OCI-LY7 (cell line): ENCODE measurements around the gene GHRHR. TPM values are rescaled to one million over a fixed set of nuclear protein-coding genes. Genes with fewer than 3 reads are reported as not detected.

Source experiments
- BruUV-seq: library from RNA; stranded (reverse); fragments of 400-500 nt; replicated peaks from 2 replicates; lab custom pipeline; 2021; lab: Mats Ljungman, UMichigan
- CTCF ChIA-PET: fragments of 300-600 bp; sonication (Branson Sonifier 250); formaldehyde crosslinking; loops from one replicate; lab custom pipeline; 2022; ENCODE audit warnings: antibody characterized with exemption; ENCODE audit not compliant: unreplicated experiment; lab: Charles Lee
- POLR2A ChIA-PET: fragments of 300-600 bp; sonication (Branson Sonifier 250); formaldehyde crosslinking; loops from one replicate; lab custom pipeline; 2022; ENCODE audit warnings: antibody characterized with exemption; lab: Charles Lee
- DNase-seq: peaks from one replicate; pipeline ENCODE4 v3.0.0-alpha.2; 2015; ENCODE audit warnings: low spot score
- H2AFZ ChIP-seq: fragments of 200-600 bp; sonication (generic), shearing (Covaris generic); 2 replicates; pipeline ENCODE4 v1.6.1; 2014; ENCODE audit warnings: mild to moderate bottlenecking, antibody characterized with exemption, low read length, moderate library complexity
- H3K27ac ChIP-seq: fragments of 200-600 bp; sonication (generic); 2 replicates; pipeline ENCODE4 v1.5.1; 2014; ENCODE audit warnings: mixed run types, low read depth, mild to moderate bottlenecking, moderate library complexity, low read length, inconsistent platforms; ENCODE audit not compliant: poor library complexity, severe bottlenecking
- H3K36me3 ChIP-seq: fragments of 200-600 bp; sonication (generic); 2 replicates; pipeline ENCODE4 v1.6.1; 2014; ENCODE audit warnings: mild to moderate bottlenecking, antibody characterized with exemption, low read length, moderate library complexity, mixed read lengths; ENCODE audit not compliant: insufficient read depth
- H3K4me1 ChIP-seq: fragments of 200-600 bp; sonication (generic); 2 replicates; pipeline ENCODE4 v1.5.1; 2014; ENCODE audit warnings: mild to moderate bottlenecking, low read length; ENCODE audit not compliant: insufficient read depth, poor library complexity, severe bottlenecking
- H3K4me2 ChIP-seq: fragments of 200-600 bp; sonication (generic); 2 replicates; pipeline ENCODE4 v1.6.1; 2014; ENCODE audit warnings: mild to moderate bottlenecking, low read length
- H3K4me3 ChIP-seq: fragments of 200-600 bp; sonication (generic); 2 replicates; pipeline ENCODE4 v1.5.1; 2014; ENCODE audit warnings: mild to moderate bottlenecking, low read depth, low read length; ENCODE audit not compliant: poor library complexity, severe bottlenecking
- H3K79me2 ChIP-seq: fragments of 200-600 bp; sonication (generic); 2 replicates; pipeline ENCODE4 v1.6.1; 2016; ENCODE audit warnings: low read depth, mild to moderate bottlenecking, low read length, moderate library complexity, mixed read lengths; ENCODE audit not compliant: insufficient read depth
- H3K9me2 ChIP-seq: fragments of 200-600 bp; sonication (generic); 2 replicates; pipeline ENCODE4 v1.6.1; 2016; ENCODE audit warnings: mild to moderate bottlenecking, low read length, mixed read lengths; ENCODE audit not compliant: insufficient read depth
- H3K9me3 ChIP-seq: fragments of 200-600 bp; sonication (generic); 2 replicates; pipeline ENCODE4 v1.6.1; 2014; ENCODE audit warnings: mild to moderate bottlenecking, mixed run types, low read length, mixed read lengths
- H4K20me1 ChIP-seq: fragments of 200-600 bp; sonication (generic); 2 replicates; pipeline ENCODE4 v1.6.1; 2014; ENCODE audit warnings: mild to moderate bottlenecking, antibody characterized with exemption, low read length, moderate library complexity, mixed read lengths; ENCODE audit not compliant: insufficient read depth
- CTCF ChIP-seq: fragments of 200-600 bp; sonication (generic); conservative IDR thresholded peaks from 2 replicates; pipeline ENCODE4 v1.5.1; 2014; ENCODE audit warnings: mild to moderate bottlenecking, antibody characterized with exemption, low read length, moderate library complexity, mixed read lengths
- EZH2phosphoT487 ChIP-seq: fragments of 200-600 bp; sonication (generic); IDR thresholded peaks from 2 replicates; pipeline ENCODE4 v1.6.1; 2018; ENCODE audit warnings: low read depth, borderline replicate concordance, mild to moderate bottlenecking, mixed run types, antibody characterized with exemption, low read length, moderate library complexity, mixed read lengths
- intact Hi-C: fragments of 100-400 bp; cut with micrococcal nuclease; formaldehyde crosslinking; loops from one replicate; pipeline ENCODE4 v1.10.0; 2022; ENCODE audit not compliant: unreplicated experiment
- total RNA-seq, 2 experiments: library from RNA; depleted of rRNA in 1 of 2; stranded (reverse); fragments of >200 nt in 1 of 2; shearing (Covaris generic) in 1 of 2; gene quantifications; 2 replicates each; pipeline ENCODE4 v1.2.3, GENCODE V29; 2014 to 2022

The GHRHR gene
- total RNA-seq, 2 experiments from 2014 or later = not detected

- no peak overlapping the region for H3K4me3 ChIP-seq
These were observed 35.4 kb upstream of the GHRHR start for GRCh38 chr7:30928254-30928872.

DNA sequence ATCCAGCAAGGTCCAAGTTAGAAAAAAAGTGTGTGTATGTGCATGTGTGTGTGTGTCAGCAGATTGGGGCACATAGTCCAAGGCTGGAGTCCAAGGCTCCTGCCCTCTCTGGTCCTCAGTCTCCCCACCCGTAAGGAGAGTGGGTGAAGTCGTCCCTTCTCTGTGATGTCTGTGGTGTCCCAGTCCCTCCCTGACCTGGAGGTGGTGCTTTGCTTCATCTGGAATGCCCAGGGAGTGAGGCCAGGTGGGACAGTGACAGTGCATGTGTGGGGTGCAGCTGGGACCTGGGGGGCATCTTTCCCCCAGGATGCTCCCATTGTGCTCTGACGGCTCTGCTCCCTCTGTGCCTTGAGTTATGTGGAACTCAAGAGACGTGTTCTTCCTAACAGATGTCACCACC is 34.1 kb upstream of the GHRHR start:
- no peak for DNase-seq
- H3K9me2 ChIP-seq = no peaks in the 10 kb centered on the region
- H3K79me2 ChIP-seq = no peaks in the 10 kb centered on the region
- no peak overlapping the region for H3K4me3 ChIP-seq
- H3K9me3 ChIP-seq = no peaks in the 10 kb centered on the region
- no peaks in the 10 kb centered on the region for H4K20me1 ChIP-seq
- H3K4me1 ChIP-seq = no peaks in the 10 kb centered on the region
- BruUV-seq = no TSS peak
- no peaks in the 10 kb centered on the region for H3K36me3 ChIP-seq
- intact Hi-C loops = no loop called here
- H3K4me2 ChIP-seq = no peak overlapping the region
- no peak overlapping the region for H3K27ac ChIP-seq
- ChIA-PET POLR2A (interaction anchor here (0.7 to 1.3 kb wide), 3 partner anchors 72 to 116 kb away, joined by 3 to 4 read pairs (median 3); no protein-coding TSS in a partner anchor), CTCF (no interaction called here)
- TF ChIP-seq EZH2phosphoT487 = no peak
- no peak for TF ChIP-seq CTCF
- H2AFZ ChIP-seq = no peak overlapping the region

More at GRCh38 chr7:30928254-30928872, 35.4 kb upstream of the GHRHR start:
- no peak overlapping the region for H3K4me2 ChIP-seq
- no TSS peak for BruUV-seq
- H3K79me2 ChIP-seq = no peaks in the 10 kb centered on the region
- TF ChIP-seq CTCF (no peak), EZH2phosphoT487 (no peak)
- H3K9me2 ChIP-seq = no peaks in the 10 kb centered on the region
- CTCF ChIA-PET = no interaction called here
- intact Hi-C loops = no loop called here
- no peak for DNase-seq
- no peak overlapping the region for H3K27ac ChIP-seq
- H3K9me3 ChIP-seq = no peaks in the 10 kb centered on the region
- no peaks in the 10 kb centered on the region for H3K36me3 ChIP-seq
- no peaks in the 10 kb centered on the region for H3K4me1 ChIP-seq
- H2AFZ ChIP-seq = no peak overlapping the region
- POLR2A ChIA-PET = no interaction called here
- H4K20me1 ChIP-seq = no peaks in the 10 kb centered on the region

DNA sequence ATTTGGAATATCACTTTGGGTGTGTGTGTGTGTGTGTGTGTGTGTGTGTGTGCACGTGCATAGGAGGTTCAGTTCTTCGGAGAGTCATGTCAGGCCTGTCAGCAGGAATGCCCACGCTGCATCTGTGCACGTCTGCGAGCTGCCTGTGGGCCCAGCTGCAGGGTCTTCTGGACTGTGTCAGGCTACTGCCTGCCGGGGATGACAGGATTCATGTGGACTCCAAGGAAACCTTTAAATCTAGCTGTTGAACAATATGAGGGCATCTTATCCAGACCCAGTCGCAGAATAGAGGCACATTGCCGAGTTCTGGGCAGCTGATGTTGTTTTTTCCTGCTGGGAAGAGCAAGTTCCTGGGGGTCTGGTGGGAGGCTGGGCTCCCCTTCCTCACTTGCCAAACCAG is 33.1 kb upstream of the GHRHR start:
- CTCF ChIA-PET = no interaction called here

More for the DNA sequence above, 33.1 kb upstream of the GHRHR start:
- Histone ChIP-seq H3K79me2 (no peaks in the 10 kb centered on the region), H3K4me3 (no peak overlapping the region), H4K20me1 (no peaks in the 10 kb centered on the region), H3K27ac (no peak overlapping the region), H3K4me1 (no peaks in the 10 kb centered on the region), H3K9me2 (no peaks in the 10 kb centered on the region), H2AFZ (no peak overlapping the region), H3K36me3 (no peaks in the 10 kb centered on the region), H3K9me3 (no peaks in the 10 kb centered on the region), H3K4me2 (no peak overlapping the region)
- no peak for DNase-seq
- POLR2A ChIA-PET = interaction anchor here (0.6 to 1.3 kb wide), 4 partner anchors 49 to 116 kb away, joined by 3 to 5 read pairs (median 4); no protein-coding TSS in a partner anchor
- TF ChIP-seq CTCF = no peak
- TF ChIP-seq EZH2phosphoT487 = no peak
- intact Hi-C loops = no loop called here
- BruUV-seq = no TSS peak
